NCI-H748 treated with DMSO at 0.1 percent for 48 hours (cell line): ENCODE data around the gene CDHR1.
"Not testable (repeated sequence)": the region's sequence is repeated elsewhere in the genome, so short reads cannot be mapped to it uniquely, and the experiment has no call there.

Experiments used
- DNase-seq: peaks from one replicate; lab custom pipeline; 2025; lab: John Stamatoyannopoulos, UW

CDHR1 gene

GRCh38 chr10:84175436-84175835, 18.9 kb upstream of the CDHR1 start:
- DNase-seq = no peak

- DNase-seq = no peak
Observed at GRCh38 chr10:84176351-84176750, 18.0 kb upstream of the CDHR1 start.

GRCh38 chr10:84176836-84177474, 17.4 kb upstream of the CDHR1 start:
- no peak for DNase-seq

GRCh38 chr10:84177541-84178141, 16.7 kb upstream of the CDHR1 start:
- no peak for DNase-seq

- no peak for DNase-seq
Observed at GRCh38 chr10:84178160-84178609, 16.2 kb upstream of the CDHR1 start.

GRCh38 chr10:84179059-84179710, 15.2 kb upstream of the CDHR1 start:
- DNase-seq = peak; percentile 8

- DNase-seq = not testable (repeated sequence)
Observed at GRCh38 chr10:84180386-84180785, 14.0 kb upstream of the CDHR1 start.

GRCh38 chr10:84181631-84182030, 12.7 kb upstream of the CDHR1 start:
- DNase-seq = no peak

- no peak for DNase-seq
Observed at GRCh38 chr10:84184517-84184916, 9.8 kb upstream of the CDHR1 start.

- DNase-seq = no peak
Observed at GRCh38 chr10:84185526-84186175, 8.7 kb upstream of the CDHR1 start.

GRCh38 chr10:84188815-84189214, 5.5 kb upstream of the CDHR1 start:
- no peak for DNase-seq

- no peak for DNase-seq
Observed at GRCh38 chr10:84190621-84191020, 3.7 kb upstream of the CDHR1 start.

- no peak for DNase-seq
Observed at GRCh38 chr10:84191106-84191505, 3.2 kb upstream of the CDHR1 start.

GRCh38 chr10:84193327-84193726, 1.0 kb upstream of the CDHR1 start:
- no peak for DNase-seq

GRCh38 chr10:84193846-84194423, 402 bp upstream of the CDHR1 start:
- DNase-seq = no peak

GRCh38 chr10:84195044-84195830, 900 bp downstream of the CDHR1 start:
- DNase-seq = no peak

GRCh38 chr10:84196083-84196482, 1.7 kb downstream of the CDHR1 start:
- peak; percentile 49 for DNase-seq

- no peak for DNase-seq
Observed at GRCh38 chr10:84196941-84197340, 2.6 kb downstream of the CDHR1 start.

GRCh38 chr10:84197643-84198042, 3.3 kb downstream of the CDHR1 start:
- no peak for DNase-seq

- DNase-seq = no peak
Observed at GRCh38 chr10:84198206-84198915, 4.0 kb downstream of the CDHR1 start.
